HG02884 (cell line): ENCODE measurements around the gene GRIA3.
A peak's percentile ranks its signal among the peaks of the same experiment; 100 is the strongest.

ENCODE experiments used
- ATAC-seq: cut with Tn5 transposase; IDR thresholded peaks from one replicate; pipeline ENCODE4 v1.9.1; 2021; ENCODE audit warnings: mild to moderate bottlenecking, moderate library complexity; ENCODE audit not compliant: unreplicated experiment

The GRIA3 gene

GRCh38 chrX:123184219-123184865 lies at the start of gene GRIA3:
Gene GRIA3 (plus strand): TSS chrX:123184278. CDS start chrX:123184536, 258 bp downstream.
- ATAC-seq = no peak

- no peak for ATAC-seq
These were observed 45.6 kb upstream of the GRIA3 start for GRCh38 chrX:123138473-123138872.

GRCh38 chrX:123140454-123140853 lies 43.6 kb upstream of the GRIA3 start:
- no peak for ATAC-seq

GRCh38 chrX:123140904-123141303 lies 43.2 kb upstream of the GRIA3 start:
- ATAC-seq = no peak

GRCh38 chrX:123153846-123154335 lies 30.2 kb upstream of the GRIA3 start:
- no peak for ATAC-seq

GRCh38 chrX:123155327-123155726 lies 28.8 kb upstream of the GRIA3 start:
- ATAC-seq = no peak

- no peak for ATAC-seq
These were observed 26.5 kb upstream of the GRIA3 start for GRCh38 chrX:123157586-123157985.

GRCh38 chrX:123159403-123159802 lies 24.7 kb upstream of the GRIA3 start:
- no peak for ATAC-seq

- ATAC-seq = no peak
These were observed 16.5 kb upstream of the GRIA3 start for GRCh38 chrX:123167621-123168020.

GRCh38 chrX:123169247-123169901 lies 14.7 kb upstream of the GRIA3 start:
- no peak for ATAC-seq

GRCh38 chrX:123170546-123170945 lies 13.5 kb upstream of the GRIA3 start:
- no peak for ATAC-seq

GRCh38 chrX:123171781-123172180 lies 12.3 kb upstream of the GRIA3 start:
- no peak for ATAC-seq

- ATAC-seq = no peak
These were observed 11.2 kb upstream of the GRIA3 start for GRCh38 chrX:123172869-123173268.

GRCh38 chrX:123173833-123174232 lies 10.2 kb upstream of the GRIA3 start:
- no peak for ATAC-seq

- ATAC-seq = no peak
These were observed 8.5 kb upstream of the GRIA3 start for GRCh38 chrX:123175366-123176122.

GRCh38 chrX:123181233-123181914 lies 2.7 kb upstream of the GRIA3 start:
- peak; percentile 47 for ATAC-seq

GRCh38 chrX:123184866-123185276 lies 793 bp downstream of the GRIA3 start:
- ATAC-seq = no peak

- no peak for ATAC-seq
These were observed 1.6 kb downstream of the GRIA3 start for GRCh38 chrX:123185721-123186120.

GRCh38 chrX:123186801-123187200 lies 2.7 kb downstream of the GRIA3 start:
- no peak for ATAC-seq

GRCh38 chrX:123188081-123188480 lies 4.0 kb downstream of the GRIA3 start:
- no peak for ATAC-seq

- no peak for ATAC-seq
These were observed 5.3 kb downstream of the GRIA3 start for GRCh38 chrX:123189338-123189737.
